ENCODE data around the gene TRIP13.
"Not testable (repeated sequence)": the region's sequence is repeated elsewhere in the genome, so short reads cannot be mapped to it uniquely, and the experiment has no call there.

The TRIP13 gene

GRCh38 chr5:936149-937144 lies 43.8 kb downstream of the TRIP13 start:
- no peak for DNase-seq (ENCODE audit: low read depth in 3 of 3)

GRCh38 chr5:937151-937924 lies 44.7 kb downstream of the TRIP13 start:
- DNase-seq (ENCODE audit: low read depth in 3 of 3): no peak

- no peak for DNase-seq (ENCODE audit: low read depth in 3 of 3)
These were observed 46.7 kb downstream of the TRIP13 start for GRCh38 chr5:939368-939767.

GRCh38 chr5:940741-941140 lies 48.1 kb downstream of the TRIP13 start:
- not testable (repeated sequence) for DNase-seq (ENCODE audit: low read depth in 3 of 3)

- no peak for DNase-seq (ENCODE audit: low read depth in 3 of 3)
These were observed 50.7 kb downstream of the TRIP13 start for GRCh38 chr5:943201-943917.

- no peak for DNase-seq (ENCODE audit: low read depth in 3 of 3)
These were observed 51.4 kb downstream of the TRIP13 start for GRCh38 chr5:943918-944620.

GRCh38 chr5:944621-944927 lies 51.9 kb downstream of the TRIP13 start:
- no peak for DNase-seq (ENCODE audit: low read depth in 3 of 3)

- no peak for DNase-seq (ENCODE audit: low read depth in 3 of 3)
These were observed 52.5 kb downstream of the TRIP13 start for GRCh38 chr5:944992-945685.

- DNase-seq (ENCODE audit: low read depth in 3 of 3): no peak
These were observed 53.2 kb downstream of the TRIP13 start for GRCh38 chr5:945691-946551.

GRCh38 chr5:946720-947625 lies 54.3 kb downstream of the TRIP13 start:
- no peak for DNase-seq (ENCODE audit: low read depth in 3 of 3)

GRCh38 chr5:947626-948471 lies 55.2 kb downstream of the TRIP13 start:
- DNase-seq (ENCODE audit: low read depth in 3 of 3): no peak

- DNase-seq (ENCODE audit: low read depth in 3 of 3): no peak
These were observed 56.0 kb downstream of the TRIP13 start for GRCh38 chr5:948472-949274.

GRCh38 chr5:949275-949543 lies 56.5 kb downstream of the TRIP13 start:
- no peak for DNase-seq (ENCODE audit: low read depth in 3 of 3)

- no peak for DNase-seq (ENCODE audit: low read depth in 3 of 3)
These were observed 57.3 kb downstream of the TRIP13 start for GRCh38 chr5:949815-950560.

- DNase-seq (ENCODE audit: low read depth in 3 of 3): no peak
These were observed 59.4 kb downstream of the TRIP13 start for GRCh38 chr5:951940-952596.

GRCh38 chr5:952597-953271 lies 60.0 kb downstream of the TRIP13 start:
- no peak for DNase-seq (ENCODE audit: low read depth in 3 of 3)

Data from stimulated activated CD4-positive, alpha-beta T cell treated with anti-CD3 and anti-CD28 coated beads, TNF-alpha, amount 100 ng/mL, for 24 hours (primary cell).